ENCODE results near the gene DRG1.
"Not testable (repeated sequence)": the region's sequence is repeated elsewhere in the genome, so short reads cannot be mapped to it uniquely, and the experiment has no call there.

Gene DRG1

GRCh38 chr22:31481129-31481528, 81.7 kb downstream of the DRG1 start:
- Mint-ChIP-seq H3K36me3 (ENCODE audit: low read depth) (peaks cover 85% of the 10 kb centered on the region), H3K4me3 (no peak overlapping the region), H3K4me1 (peaks cover 7% of the 10 kb centered on the region), H3K9me3 (no peaks in the 10 kb centered on the region), H3K27me3 (ENCODE audit: low read depth, poor library complexity) (no peaks in the 10 kb centered on the region), H3K27ac (no peak overlapping the region)
- no peak for TF ChIP-seq CTCF (IDR thresholded peaks at IDR 0.05)
- no peak for DNase-seq

GRCh38 chr22:31482470-31482869, 83.1 kb downstream of the DRG1 start:
- H3K27ac Mint-ChIP-seq, result peak overlapping the region; percentile 72
- H3K9me3 Mint-ChIP-seq; H3K27me3 Mint-ChIP-seq (ENCODE audit: low read depth, poor library complexity); H3K4me1 Mint-ChIP-seq; H3K4me3 Mint-ChIP-seq; DNase-seq: not testable (repeated sequence)
- peaks cover 88% of the 10 kb centered on the region for H3K36me3 Mint-ChIP-seq (ENCODE audit: low read depth)
